Mesenchymal stem cell (in vitro differentiated cells and primary cell): ENCODE measurements around the gene SLC35F1. TPM values are rescaled to one million over a fixed set of nuclear protein-coding genes. Genes with fewer than 3 reads are reported as not detected.
A peak's percentile ranks its signal among the peaks of the same experiment; 100 is the strongest.
"Not testable (repeated sequence)": the region's sequence is repeated elsewhere in the genome, so short reads cannot be mapped to it uniquely, and the experiment has no call there.

Experiments
- DNase-seq: peaks from one replicate; pipeline ENCODE4 v3.0.0-alpha.2; 2013
- H2AFZ ChIP-seq: one replicate; pipeline ENCODE4 v1.6.1; 2013; ENCODE audit warnings: low read depth, mild to moderate bottlenecking, control low read depth, inconsistent platforms, low read length, moderate library complexity
- H2AK5ac ChIP-seq: 2 replicates; pipeline ENCODE4 v1.6.1; 2013; ENCODE audit warnings: low read length, moderate library complexity, mild to moderate bottlenecking, inconsistent platforms; ENCODE audit not compliant: severe bottlenecking
- H2BK120ac ChIP-seq: one replicate; pipeline ENCODE4 v1.6.1; 2013; ENCODE audit warnings: low read depth, mild to moderate bottlenecking, inconsistent platforms, low read length, moderate library complexity
- H2BK12ac ChIP-seq, 2 experiments: one replicate each; pipeline ENCODE4 v1.6.1; 2013; ENCODE audit warnings: inconsistent platforms in 2 of 2, low read length in 2 of 2, mild to moderate bottlenecking in 2 of 2, moderate library complexity in 2 of 2, control low read depth in 1 of 2
- H2BK15ac ChIP-seq: one replicate; pipeline ENCODE4 v1.6.1; 2013; ENCODE audit warnings: mild to moderate bottlenecking, low read depth, inconsistent platforms; ENCODE audit not compliant: poor library complexity, severe bottlenecking
- H2BK5ac ChIP-seq: 2 replicates; pipeline ENCODE4 v1.6.1; 2013; ENCODE audit warnings: low read depth, mild to moderate bottlenecking, low read length, control low read depth, inconsistent platforms; ENCODE audit not compliant: poor library complexity, severe bottlenecking
- H3K14ac ChIP-seq, 2 experiments: one replicate each; pipeline ENCODE4 v1.6.1; 2013; ENCODE audit warnings: inconsistent platforms in 2 of 2, low read length in 2 of 2, control low read depth in 1 of 2, mild to moderate bottlenecking in 1 of 2, moderate library complexity in 1 of 2
- H3K18ac ChIP-seq, 2 experiments: one replicate each; pipeline ENCODE4 v1.6.1; 2013; ENCODE audit warnings: inconsistent platforms in 2 of 2, low read length in 2 of 2, control low read depth in 1 of 2, low read depth in 1 of 2, mild to moderate bottlenecking in 1 of 2
- H3K23ac ChIP-seq, 2 experiments: one replicate each; pipeline ENCODE4 v1.6.1; 2013; ENCODE audit warnings: inconsistent platforms in 2 of 2, low read length in 2 of 2, mild to moderate bottlenecking in 2 of 2, moderate library complexity in 2 of 2, control low read depth in 1 of 2
- H3K27ac ChIP-seq: 2 replicates; pipeline ENCODE4 v1.5.1; 2013; ENCODE audit warnings: mild to moderate bottlenecking, moderate library complexity, low read length, control low read depth, inconsistent platforms; ENCODE audit not compliant: poor library complexity, severe bottlenecking
- H3K27me3 ChIP-seq, 2 experiments: 2 replicates each; pipeline versions ENCODE4 v1.6.1 to v1.7.0; 2013; ENCODE audit warnings: low read length in 2 of 2, mild to moderate bottlenecking in 2 of 2, moderate library complexity in 2 of 2, control low read depth in 1 of 2, inconsistent platforms in 1 of 2; ENCODE audit not compliant: control insufficient read depth in 1 of 2, insufficient read depth in 1 of 2
- H3K36me3 ChIP-seq, 2 experiments: 2 replicates each; pipeline versions ENCODE4 v1.6.1 to v1.7.0; 2013; ENCODE audit warnings: low read length in 2 of 2, control low read depth in 1 of 2, inconsistent platforms in 1 of 2, low read depth in 1 of 2, mild to moderate bottlenecking in 1 of 2; ENCODE audit not compliant: insufficient read depth in 2 of 2, control insufficient read depth in 1 of 2
- H3K4ac ChIP-seq, 2 experiments: one replicate each; pipeline ENCODE4 v1.6.1; 2013; ENCODE audit warnings: inconsistent platforms in 2 of 2, low read length in 2 of 2, mild to moderate bottlenecking in 2 of 2, moderate library complexity in 2 of 2, control low read depth in 1 of 2, low read depth in 1 of 2
- H3K4me1 ChIP-seq: 2 replicates; pipeline ENCODE4 v1.6.1; 2013; ENCODE audit warnings: low read depth, low read length, control low read depth; ENCODE audit not compliant: control insufficient read depth, insufficient read depth
- H3K4me2 ChIP-seq: 2 replicates; pipeline ENCODE4 v1.6.1; 2013; ENCODE audit warnings: low read length, mild to moderate bottlenecking, inconsistent platforms; ENCODE audit not compliant: poor library complexity, severe bottlenecking
- H3K4me3 ChIP-seq, 2 experiments: 2 replicates each; pipeline versions ENCODE4 v1.5.1 to v1.7.0; 2013; ENCODE audit warnings: low read length in 2 of 2, mild to moderate bottlenecking in 2 of 2, control low read depth in 1 of 2, low read depth in 1 of 2; ENCODE audit not compliant: insufficient read depth in 1 of 2
- H3K79me1 ChIP-seq: replicated peaks from 2 replicates; pipeline ENCODE4 v1.6.1; 2013; ENCODE audit warnings: mild to moderate bottlenecking, control low read depth, low read length, inconsistent platforms; ENCODE audit not compliant: poor library complexity, severe bottlenecking
- H3K9ac ChIP-seq: 2 replicates; pipeline ENCODE4 v1.7.0; 2013; ENCODE audit warnings: mild to moderate bottlenecking, low read length, moderate library complexity
- H3K9me3 ChIP-seq: 2 replicates; pipeline ENCODE4 v1.7.0; 2013; ENCODE audit warnings: mild to moderate bottlenecking, low read length; ENCODE audit not compliant: control insufficient read depth
- H4K8ac ChIP-seq: one replicate; pipeline ENCODE4 v1.6.1; 2013; ENCODE audit warnings: inconsistent platforms, mild to moderate bottlenecking, low read length, moderate library complexity
- H4K91ac ChIP-seq: one replicate; pipeline ENCODE4 v1.6.1; 2013; ENCODE audit warnings: mild to moderate bottlenecking, low read length, inconsistent platforms
- WGBS: methylation state at CpG from one replicate; pipeline ENCODE4 v1.1.7; 2013; ENCODE audit warnings: mixed read lengths; 5-methylcytosine and 5-hydroxymethylcytosine counted together
- polyA plus RNA-seq, 2 experiments: library from polyadenylated mRNA; stranded (reverse); fragments of 200-250 nt; gene quantifications; one replicate each; pipeline ENCODE4 v1.2.3, GENCODE V29; 2013

SLC35F1 gene
- 0.10 TPM for polyA plus RNA-seq (2013, experiment 1 of 2)
- 0.14 TPM for polyA plus RNA-seq (2013, experiment 2 of 2)

DNA sequence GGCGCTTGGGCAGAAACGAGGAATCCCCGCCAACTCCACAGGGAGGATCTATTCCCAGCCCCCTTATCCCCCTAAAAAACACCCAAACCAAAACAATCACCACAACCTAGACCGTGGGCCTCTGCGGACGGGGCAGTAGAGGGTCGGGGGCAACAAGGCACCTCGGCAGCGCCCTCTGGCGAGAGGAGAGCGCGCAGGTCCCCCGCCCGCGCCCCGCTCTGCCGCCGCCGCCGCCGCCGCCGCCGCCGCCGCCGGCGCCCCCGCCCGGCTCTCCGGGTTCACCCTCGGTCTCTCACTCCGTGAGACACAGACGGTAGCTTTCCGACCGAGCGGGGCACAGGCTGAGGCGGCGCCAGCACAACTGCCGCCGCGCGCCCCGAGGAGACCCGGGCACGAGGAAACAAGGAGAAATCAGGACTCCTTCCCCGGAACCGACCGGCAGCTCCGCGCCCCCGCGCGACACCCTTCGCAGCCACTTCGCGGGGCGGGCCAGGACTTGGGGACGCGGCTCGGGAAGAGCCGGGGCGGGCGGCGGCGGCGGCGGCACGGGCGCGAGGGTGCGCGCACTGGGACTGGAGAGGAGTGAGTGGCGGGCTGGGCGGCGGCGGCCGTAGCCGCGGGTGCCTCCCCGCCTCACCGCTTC lies at the start of gene SLC35F1:
Gene SLC35F1, plus strand, starts transcription at position 307 of the 643 bp plus-strand sequence.
- H3K4ac ChIP-seq, result no peak within 1 kb of the TSS
- no peak within 1 kb of the TSS for H3K18ac ChIP-seq
- no peak within 1 kb of the TSS for H3K9ac ChIP-seq
- H4K8ac ChIP-seq, result no peak within 1 kb of the TSS
- H3K27me3 ChIP-seq, result peaks cover 38 to 50% of the 10 kb centered on the region in 2 experiments
- no peak within 1 kb of the TSS for H2BK12ac ChIP-seq
- no peak within 1 kb of the TSS for H2AK5ac ChIP-seq
- peak within 1 kb of the TSS; percentile 56 to 59 for H3K4me3 ChIP-seq
- peak within 1 kb of the TSS; percentile 99 for H3K4me2 ChIP-seq
- 0% methylated on average over 46 of the region's 82 CpGs for WGBS
- no peaks in the 10 kb centered on the region for H3K79me1 ChIP-seq
- no peaks in the 10 kb centered on the region for H3K36me3 ChIP-seq
- no peak within 1 kb of the TSS for H2BK120ac ChIP-seq
- no peaks in the 10 kb centered on the region for H3K9me3 ChIP-seq
- peak; percentile 35 for DNase-seq
- H2BK15ac ChIP-seq, result no peak within 1 kb of the TSS
- no peak within 1 kb of the TSS for H3K27ac ChIP-seq
- no peak within 1 kb of the TSS for H3K23ac ChIP-seq
- no peak within 1 kb of the TSS for H4K91ac ChIP-seq
- H3K14ac ChIP-seq, result no peak within 1 kb of the TSS
- H2BK5ac ChIP-seq, result peak within 1 kb of the TSS; percentile 57
- peaks cover 17% of the 10 kb centered on the region for H3K4me1 ChIP-seq
- H2AFZ ChIP-seq, result peak within 1 kb of the TSS; percentile 77

DNA sequence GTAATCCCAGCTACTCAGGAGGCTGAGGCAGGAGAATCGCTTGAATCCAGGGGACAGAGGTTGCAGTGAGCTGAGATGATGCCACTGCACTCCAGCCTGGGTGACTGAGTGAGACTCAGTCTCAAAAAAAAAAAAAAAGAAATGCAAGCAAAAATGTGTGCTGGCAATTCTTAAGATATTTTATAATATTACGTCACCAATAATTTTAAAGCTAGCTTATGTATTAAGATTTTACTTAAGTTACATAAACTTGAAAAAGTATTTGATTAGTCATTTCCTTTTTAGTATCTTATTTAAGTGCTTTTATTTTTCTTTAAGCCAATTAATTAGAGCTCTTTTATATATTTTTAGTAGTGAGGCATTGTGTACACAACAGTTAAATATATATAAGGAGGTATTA lies 48.5 kb upstream of the SLC35F1 start:
- H3K9me3 ChIP-seq, H3K4me2 ChIP-seq, H3K79me1 ChIP-seq, H3K14ac ChIP-seq, H2BK120ac ChIP-seq, H3K18ac ChIP-seq, H3K27me3 ChIP-seq, H4K8ac ChIP-seq, H2BK15ac ChIP-seq, H3K23ac ChIP-seq, H2BK5ac ChIP-seq, H2BK12ac ChIP-seq, H3K4me1 ChIP-seq, H3K4me3 ChIP-seq, H3K36me3 ChIP-seq, H3K9ac ChIP-seq, H3K27ac ChIP-seq, H3K4ac ChIP-seq, H4K91ac ChIP-seq, H2AFZ ChIP-seq, DNase-seq, H2AK5ac ChIP-seq: not testable (repeated sequence)
- 67% methylated on average over 1 of the region's 2 CpGs for WGBS

DNA sequence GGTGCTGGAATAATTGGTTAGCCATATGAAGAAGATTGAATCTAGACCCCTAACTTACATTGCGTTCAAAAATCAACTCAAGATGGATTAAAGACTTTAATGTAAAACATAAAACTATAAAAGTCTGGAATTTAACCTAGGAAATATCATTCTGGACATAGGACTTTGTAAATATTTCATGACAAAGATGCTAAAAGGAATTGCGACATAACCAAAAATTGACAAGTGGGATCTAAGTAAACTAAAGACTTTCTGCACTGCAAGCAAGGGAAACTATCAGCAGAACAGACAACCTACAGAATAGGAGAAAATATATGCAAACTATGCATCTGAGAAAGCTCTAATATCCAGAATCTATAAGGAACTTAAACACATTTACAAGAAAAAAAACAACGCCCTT lies 45.5 kb upstream of the SLC35F1 start:
- Histone ChIP-seq H3K4ac (no peak overlapping the region), H3K4me3 (no peak overlapping the region), H4K8ac (no peak overlapping the region), H2AFZ (no peak overlapping the region), H3K18ac (no peak overlapping the region), H3K27ac (no peak overlapping the region), H3K4me1 (no peaks in the 10 kb centered on the region), H2AK5ac (no peak overlapping the region), H3K9ac (no peak overlapping the region), H2BK120ac (no peak overlapping the region), H3K79me1 (no peaks in the 10 kb centered on the region), H3K23ac (no peak overlapping the region), H3K36me3 (no peaks in the 10 kb centered on the region), H3K27me3 (no peaks in the 10 kb centered on the region), H4K91ac (no peak overlapping the region), H3K4me2 (no peak overlapping the region), H2BK12ac (no peak overlapping the region), H2BK5ac (no peak overlapping the region), H3K14ac (no peak overlapping the region), H3K9me3 (no peaks in the 10 kb centered on the region), H2BK15ac (no peak overlapping the region)
- no peak for DNase-seq
- 100% methylated on average over 2 of the region's 3 CpGs for WGBS

DNA sequence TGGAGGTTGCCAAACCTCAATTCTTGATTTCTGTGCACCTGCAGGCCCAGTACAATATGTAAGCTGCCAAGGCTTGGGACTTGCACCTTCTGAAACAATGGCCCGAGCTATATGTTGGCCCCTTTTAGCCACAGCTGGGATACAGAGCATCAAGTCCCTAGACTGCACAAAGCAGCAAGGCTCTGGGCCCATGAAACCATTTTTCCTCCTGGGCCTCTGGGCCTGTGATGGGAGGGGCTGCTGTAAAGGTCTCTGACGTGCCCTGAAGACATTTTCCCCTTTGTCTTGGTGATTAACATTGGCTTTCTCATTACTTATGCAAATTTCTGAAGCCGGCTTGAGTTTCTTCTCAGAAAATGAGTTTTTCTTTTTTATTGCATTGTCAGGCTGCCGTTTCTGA lies 40.5 kb upstream of the SLC35F1 start:
- no peak overlapping the region for H2BK12ac ChIP-seq
- no peaks in the 10 kb centered on the region for H3K79me1 ChIP-seq
- H3K27me3 ChIP-seq, result no peaks in the 10 kb centered on the region
- WGBS, result 32% methylated on average over 4 of the region's 4 CpGs
- H4K8ac ChIP-seq, result no peak overlapping the region
- no peak overlapping the region for H2BK5ac ChIP-seq
- H2BK120ac ChIP-seq, result no peak overlapping the region
- H2AFZ ChIP-seq, result no peak overlapping the region
- no peaks in the 10 kb centered on the region for H3K9me3 ChIP-seq
- no peak overlapping the region for H4K91ac ChIP-seq
- no peak overlapping the region for H2BK15ac ChIP-seq
- no peak overlapping the region for H3K18ac ChIP-seq
- no peak overlapping the region for H3K14ac ChIP-seq
- no peak overlapping the region for H3K4me3 ChIP-seq
- no peaks in the 10 kb centered on the region for H3K36me3 ChIP-seq
- no peak for DNase-seq
- H3K23ac ChIP-seq, result no peak overlapping the region
- no peak overlapping the region for H3K9ac ChIP-seq
- no peak overlapping the region for H3K27ac ChIP-seq
- no peak overlapping the region for H2AK5ac ChIP-seq
- no peak overlapping the region for H3K4ac ChIP-seq
- no peak overlapping the region for H3K4me2 ChIP-seq
- H3K4me1 ChIP-seq, result no peaks in the 10 kb centered on the region
